ENCODE results near the gene CGNL1. TPM values are rescaled to one million over a fixed set of nuclear protein-coding genes. Genes with fewer than 3 reads are reported as not detected.
A peak's percentile ranks its signal among the peaks of the same experiment; 100 is the strongest.

CGNL1 gene
- total RNA-seq, 2 experiments from 2014 or later = not detected

GRCh38 chr15:57582090-57582489 lies 205.8 kb downstream of the CGNL1 start:
- intact Hi-C loops (cut with micrococcal nuclease) = loop anchor here (10.0 kb wide), 1 partner anchor 1337 kb away; the partner anchor contains the start of gene RFX7
- Mint-ChIP-seq H3K9me3 (peaks cover 16% of the 10 kb centered on the region), H3K36me3 (peaks cover 8% of the 10 kb centered on the region), H3K4me1 (ENCODE audit: low read depth) (peaks cover 8% of the 10 kb centered on the region), H3K27ac (no peak overlapping the region), H3K4me3 (no peak overlapping the region), H3K27me3 (peaks cover 6% of the 10 kb centered on the region)
- ChIA-PET POLR2A (no interaction called here), CTCF (no interaction called here)
- DNase-seq = no peak

- DNase-seq = no peak
- POLR2A ChIA-PET = no interaction called here
- CTCF ChIA-PET = interaction anchor here (1.5 kb wide), 1 partner anchor 23 kb away, joined by 8 read pairs; no protein-coding TSS in a partner anchor
- H3K27ac Mint-ChIP-seq = no peak overlapping the region
- H3K9me3 Mint-ChIP-seq = peaks cover 16% of the 10 kb centered on the region
- intact Hi-C loops (cut with micrococcal nuclease) = loop anchor here (10.0 kb wide), 1 partner anchor 1338 kb away; the partner anchor contains the start of gene RFX7
- peaks cover 20% of the 10 kb centered on the region for H3K4me1 Mint-ChIP-seq (ENCODE audit: low read depth)
- H3K4me3 Mint-ChIP-seq = no peak overlapping the region
- peaks cover 4% of the 10 kb centered on the region for H3K27me3 Mint-ChIP-seq
- peaks cover 8% of the 10 kb centered on the region for H3K36me3 Mint-ChIP-seq
These were observed 207.0 kb downstream of the CGNL1 start for GRCh38 chr15:57583282-57583681.

- no peak for DNase-seq
- Mint-ChIP-seq H3K36me3 (peaks cover 8% of the 10 kb centered on the region), H3K4me1 (ENCODE audit: low read depth) (peaks cover 24% of the 10 kb centered on the region), H3K9me3 (peaks cover 16% of the 10 kb centered on the region), H3K4me3 (no peak overlapping the region), H3K27me3 (peaks cover 6% of the 10 kb centered on the region), H3K27ac (no peak overlapping the region)
- intact Hi-C loops (cut with micrococcal nuclease) = loop anchor here (10.0 kb wide), 1 partner anchor 1339 kb away; the partner anchor contains the start of gene RFX7
- ChIA-PET CTCF (interaction anchor here (1.2 to 1.5 kb wide), 2 partner anchors 23 to 54 kb away, joined by 3 to 8 read pairs; no protein-coding TSS in a partner anchor), POLR2A (no interaction called here)
These were observed 207.4 kb downstream of the CGNL1 start for GRCh38 chr15:57583720-57584119.

GRCh38 chr15:57586661-57587424 lies 210.5 kb downstream of the CGNL1 start:
- Mint-ChIP-seq H3K4me3 (no peak overlapping the region), H3K27me3 (peaks cover 16% of the 10 kb centered on the region), H3K27ac (peak overlapping the region; percentile 26), H3K36me3 (peaks cover 8% of the 10 kb centered on the region), H3K4me1 (ENCODE audit: low read depth) (peaks cover 31% of the 10 kb centered on the region), H3K9me3 (peaks cover 16% of the 10 kb centered on the region)
- DNase-seq = no peak
- intact Hi-C loops (cut with micrococcal nuclease) = loop anchor here (1.0 to 10.0 kb wide), 3 partner anchors 26 to 1342 kb away; partner anchors contain the start of genes POLR2M and RFX7
- CTCF ChIA-PET = interaction anchor here (0.8 to 2.6 kb wide), 4 partner anchors 21 to 119 kb away, joined by 3 to 11 read pairs (median 6); partner anchors contain the start of gene POLR2M
- POLR2A ChIA-PET = interaction anchor here (1.5 kb wide), 1 partner anchor 119 kb away, joined by 3 read pairs; the partner anchor contains the start of gene POLR2M

GRCh38 chr15:57589281-57589680 lies 213.0 kb downstream of the CGNL1 start:
- Mint-ChIP-seq H3K4me3 (no peak overlapping the region), H3K36me3 (no peaks in the 10 kb centered on the region), H3K9me3 (no peaks in the 10 kb centered on the region), H3K27ac (no peak overlapping the region), H3K4me1 (ENCODE audit: low read depth) (peaks cover 31% of the 10 kb centered on the region), H3K27me3 (peaks cover 22% of the 10 kb centered on the region)
- ChIA-PET POLR2A (interaction anchor here (1.5 kb wide), 1 partner anchor 118 kb away, joined by 3 read pairs; no protein-coding TSS in a partner anchor), CTCF (interaction anchor here (0.7 to 2.0 kb wide), 2 partner anchors 28 to 47 kb away, joined by 3 to 6 read pairs; no protein-coding TSS in a partner anchor)
- intact Hi-C loops (cut with micrococcal nuclease) = loop anchor here (10.0 kb wide), 1 partner anchor 1344 kb away; the partner anchor contains the start of gene RFX7
- DNase-seq = no peak

GRCh38 chr15:57589754-57590153 lies 213.4 kb downstream of the CGNL1 start:
- no peak overlapping the region for H3K4me3 Mint-ChIP-seq
- H3K4me1 Mint-ChIP-seq (ENCODE audit: low read depth) = peaks cover 31% of the 10 kb centered on the region
- no peak overlapping the region for H3K27ac Mint-ChIP-seq
- peaks cover 22% of the 10 kb centered on the region for H3K27me3 Mint-ChIP-seq
- intact Hi-C loops (cut with micrococcal nuclease) = loop anchor here (10.0 kb wide), 1 partner anchor 1345 kb away; the partner anchor contains the start of gene RFX7
- no peaks in the 10 kb centered on the region for H3K36me3 Mint-ChIP-seq
- no peaks in the 10 kb centered on the region for H3K9me3 Mint-ChIP-seq
- ChIA-PET POLR2A (interaction anchor here (1.5 kb wide), 1 partner anchor 117 kb away, joined by 3 read pairs; no protein-coding TSS in a partner anchor), CTCF (interaction anchor here (0.7 to 2.0 kb wide), 2 partner anchors 28 to 47 kb away, joined by 3 to 6 read pairs; no protein-coding TSS in a partner anchor)
- no peak for DNase-seq

GRCh38 chr15:57591237-57591821 lies 215.0 kb downstream of the CGNL1 start:
- Mint-ChIP-seq H3K36me3 (no peaks in the 10 kb centered on the region), H3K27ac (no peak overlapping the region), H3K27me3 (peaks cover 22% of the 10 kb centered on the region), H3K4me3 (peak overlapping the region; percentile 60), H3K9me3 (no peaks in the 10 kb centered on the region), H3K4me1 (ENCODE audit: low read depth) (peaks cover 30% of the 10 kb centered on the region)
- intact Hi-C loops (cut with micrococcal nuclease) = no loop called here
- DNase-seq = peak; percentile 43
- ChIA-PET CTCF (interaction anchor here (2.0 kb wide), 1 partner anchor 30 kb away, joined by 6 read pairs; no protein-coding TSS in a partner anchor), POLR2A (no interaction called here)

GRCh38 chr15:57591822-57592367 lies 215.6 kb downstream of the CGNL1 start, which contains the start of gene MYZAP:
MYZAP (plus strand) TSS chr15:57591904; CDS start chr15:57592035, 131 bp downstream.
- H3K4me1 Mint-ChIP-seq (ENCODE audit: low read depth) = peaks cover 25% of the 10 kb centered on the region
- peak; percentile 63 for DNase-seq
- CTCF ChIA-PET = no interaction called here
- H3K27ac Mint-ChIP-seq = no peak within 1 kb of the TSS
- intact Hi-C loops (cut with micrococcal nuclease) = no loop called here
- peaks cover 22% of the 10 kb centered on the region for H3K27me3 Mint-ChIP-seq
- no peaks in the 10 kb centered on the region for H3K9me3 Mint-ChIP-seq
- POLR2A ChIA-PET = no interaction called here
- peak within 1 kb of the TSS; percentile 60 for H3K4me3 Mint-ChIP-seq
- H3K36me3 Mint-ChIP-seq = no peaks in the 10 kb centered on the region

- ChIA-PET CTCF (no interaction called here), POLR2A (no interaction called here)
- intact Hi-C loops (cut with micrococcal nuclease) = no loop called here
- Mint-ChIP-seq H3K9me3 (no peaks in the 10 kb centered on the region), H3K27me3 (peaks cover 22% of the 10 kb centered on the region), H3K27ac (no peak overlapping the region), H3K4me3 (peak overlapping the region; percentile 31), H3K36me3 (no peaks in the 10 kb centered on the region), H3K4me1 (ENCODE audit: low read depth) (peaks cover 20% of the 10 kb centered on the region)
- no peak for DNase-seq
These were observed 216.1 kb downstream of the CGNL1 start for GRCh38 chr15:57592426-57592825.

- intact Hi-C loops (cut with micrococcal nuclease) = no loop called here
- CTCF ChIA-PET = no interaction called here
- Mint-ChIP-seq H3K4me1 (ENCODE audit: low read depth) (peaks cover 15% of the 10 kb centered on the region), H3K9me3 (no peaks in the 10 kb centered on the region), H3K4me3 (peak overlapping the region; percentile 31), H3K27me3 (peaks cover 22% of the 10 kb centered on the region), H3K27ac (no peak overlapping the region), H3K36me3 (no peaks in the 10 kb centered on the region)
- POLR2A ChIA-PET = no interaction called here
- no peak for DNase-seq
These were observed 216.6 kb downstream of the CGNL1 start for GRCh38 chr15:57592836-57593420.

- ChIA-PET POLR2A (no interaction called here), CTCF (no interaction called here)
- DNase-seq = no peak
- intact Hi-C loops (cut with micrococcal nuclease) = no loop called here
- Mint-ChIP-seq H3K4me1 (ENCODE audit: low read depth) (peaks cover 5% of the 10 kb centered on the region), H3K36me3 (no peaks in the 10 kb centered on the region), H3K27ac (no peak overlapping the region), H3K27me3 (peaks cover 21% of the 10 kb centered on the region), H3K9me3 (no peaks in the 10 kb centered on the region), H3K4me3 (no peak overlapping the region)
These were observed 218.2 kb downstream of the CGNL1 start for GRCh38 chr15:57594479-57594878.
